HEK293T (cell line): Measurements from ENCODE around the gene MORN1.

ENCODE experiments used
- BHLHE40 ChIP-seq: fragments of 450-650 bp; IDR thresholded peaks from 2 replicates; pipeline ENCODE4 v1.6.1; 2016; ENCODE audit warnings: mild to moderate bottlenecking, moderate library complexity, borderline replicate concordance
- FOXA1 ChIP-seq: fragments of 450-650 bp; IDR thresholded peaks from 2 replicates; pipeline ENCODE4 v1.6.1; 2016; ENCODE audit warnings: mild to moderate bottlenecking
- FOXM1 ChIP-seq: fragments of 450-650 bp; IDR thresholded peaks from 2 replicates; pipeline ENCODE4 v1.6.1; 2017; ENCODE audit warnings: mild to moderate bottlenecking, borderline replicate concordance
- SP1 ChIP-seq: fragments of 450-650 bp; IDR thresholded peaks from 2 replicates; pipeline ENCODE4 v1.6.1; 2017

DNA sequence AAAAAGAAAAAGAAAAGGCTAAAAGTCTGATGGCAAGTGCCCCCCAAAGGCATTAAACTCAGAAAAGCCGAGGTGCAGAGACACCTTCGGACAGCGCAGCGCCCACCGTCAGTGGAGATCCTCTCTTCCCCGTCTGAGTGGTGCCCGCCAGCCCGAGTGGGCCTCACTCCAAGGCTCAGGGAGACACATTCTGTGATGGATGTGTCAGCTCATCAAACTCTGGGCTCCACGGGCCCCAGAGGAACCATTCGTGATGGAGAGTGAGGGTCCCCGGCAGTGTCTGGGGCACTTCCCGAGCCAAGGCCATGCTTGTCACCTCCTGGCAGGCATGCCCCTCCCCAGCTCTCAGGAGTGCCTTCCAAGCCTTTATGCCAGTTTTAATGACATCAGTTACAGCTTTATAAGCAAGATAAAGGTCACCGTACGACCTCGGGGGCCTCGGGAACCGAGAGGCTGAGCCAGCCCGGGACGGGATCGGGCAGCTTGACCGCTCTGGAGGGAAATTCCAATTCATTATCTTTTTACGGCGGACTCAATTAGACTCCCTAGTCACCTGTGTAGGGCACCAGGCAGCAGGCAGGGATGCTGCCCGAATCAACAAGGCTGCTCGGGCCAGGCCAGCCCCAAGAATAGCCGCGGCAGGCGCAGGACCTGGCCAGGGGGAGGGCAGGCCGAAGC lies 49.5 kb downstream of the MORN1 start:
- no peak for TF ChIP-seq SP1
- TF ChIP-seq FOXA1 = no peak
- TF ChIP-seq FOXM1 = no peak
- TF ChIP-seq BHLHE40 = no peak
